SK-N-SH (cell line): Measurements from ENCODE around the gene XPR1.

Source experiments
- FOSL2 ChIP-seq: IDR thresholded peaks from 2 replicates; pipeline ENCODE4 v1.4.0; 2012; ENCODE audit warnings: low read depth, mild to moderate bottlenecking, moderate library complexity, borderline replicate concordance
- RFX5 ChIP-seq: IDR thresholded peaks from 2 replicates; pipeline ENCODE4 v1.6.1; 2012; ENCODE audit warnings: mild to moderate bottlenecking, improper control_type of control experiment, low read length
- TF ChIP-seq, protein P1 (sequence below): fragments of 200-600 bp; sonication (generic); IDR thresholded peaks from 2 replicates; pipeline ENCODE4 v1.6.1; 2017; ENCODE audit warnings: antibody characterized with exemption, mild to moderate bottlenecking, moderate library complexity
- TF ChIP-seq, protein P2 (sequence below): fragments of 150-350 bp; IDR thresholded peaks from 2 replicates; pipeline ENCODE4 v1.6.1; 2017; ENCODE audit warnings: antibody characterized with exemption, low read length, low read depth, borderline replicate concordance

DNA sequence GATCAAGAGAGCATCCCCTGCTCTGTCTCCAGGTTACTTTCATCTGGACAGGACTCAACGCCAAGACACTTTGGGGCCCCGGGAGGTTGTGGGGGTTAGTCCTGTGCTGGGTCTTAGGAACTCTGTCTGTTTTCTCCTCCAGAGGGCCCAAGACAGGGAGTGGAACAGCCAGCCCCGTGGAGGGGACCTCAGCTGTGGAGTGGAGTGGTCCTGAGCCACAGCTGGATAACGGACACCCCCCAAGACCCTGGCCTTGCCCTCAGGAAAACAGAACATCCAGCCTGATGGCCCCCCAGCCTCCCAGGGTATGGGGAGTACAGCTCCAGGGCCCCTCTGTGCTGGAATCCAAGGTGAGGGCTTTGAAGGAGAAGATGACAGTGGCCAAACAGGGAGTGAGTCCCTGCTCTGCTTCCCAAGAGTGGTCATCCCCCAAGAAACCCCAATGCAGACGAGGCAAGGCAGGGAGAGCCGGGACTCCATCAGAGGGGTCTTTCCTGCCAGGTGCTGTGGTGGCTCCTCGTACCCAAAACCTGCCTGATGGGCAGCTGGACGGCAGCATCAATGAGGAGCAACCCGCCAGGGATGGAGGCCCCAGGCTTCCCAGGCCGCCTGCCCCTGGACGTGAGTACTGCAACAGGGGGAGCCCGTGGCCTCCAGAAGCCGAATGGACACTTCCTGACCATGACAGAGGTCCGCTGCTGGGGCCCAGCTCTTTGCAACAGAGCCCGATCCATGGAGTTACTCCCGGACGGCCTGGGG lies 284.4 kb downstream of the XPR1 start:
- TF ChIP-seq, protein P1, sequence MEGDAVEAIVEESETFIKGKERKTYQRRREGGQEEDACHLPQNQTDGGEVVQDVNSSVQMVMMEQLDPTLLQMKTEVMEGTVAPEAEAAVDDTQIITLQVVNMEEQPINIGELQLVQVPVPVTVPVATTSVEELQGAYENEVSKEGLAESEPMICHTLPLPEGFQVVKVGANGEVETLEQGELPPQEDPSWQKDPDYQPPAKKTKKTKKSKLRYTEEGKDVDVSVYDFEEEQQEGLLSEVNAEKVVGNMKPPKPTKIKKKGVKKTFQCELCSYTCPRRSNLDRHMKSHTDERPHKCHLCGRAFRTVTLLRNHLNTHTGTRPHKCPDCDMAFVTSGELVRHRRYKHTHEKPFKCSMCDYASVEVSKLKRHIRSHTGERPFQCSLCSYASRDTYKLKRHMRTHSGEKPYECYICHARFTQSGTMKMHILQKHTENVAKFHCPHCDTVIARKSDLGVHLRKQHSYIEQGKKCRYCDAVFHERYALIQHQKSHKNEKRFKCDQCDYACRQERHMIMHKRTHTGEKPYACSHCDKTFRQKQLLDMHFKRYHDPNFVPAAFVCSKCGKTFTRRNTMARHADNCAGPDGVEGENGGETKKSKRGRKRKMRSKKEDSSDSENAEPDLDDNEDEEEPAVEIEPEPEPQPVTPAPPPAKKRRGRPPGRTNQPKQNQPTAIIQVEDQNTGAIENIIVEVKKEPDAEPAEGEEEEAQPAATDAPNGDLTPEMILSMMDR: no peak
- TF ChIP-seq FOSL2 (no peak), RFX5 (no peak)
- TF ChIP-seq, protein P2, sequence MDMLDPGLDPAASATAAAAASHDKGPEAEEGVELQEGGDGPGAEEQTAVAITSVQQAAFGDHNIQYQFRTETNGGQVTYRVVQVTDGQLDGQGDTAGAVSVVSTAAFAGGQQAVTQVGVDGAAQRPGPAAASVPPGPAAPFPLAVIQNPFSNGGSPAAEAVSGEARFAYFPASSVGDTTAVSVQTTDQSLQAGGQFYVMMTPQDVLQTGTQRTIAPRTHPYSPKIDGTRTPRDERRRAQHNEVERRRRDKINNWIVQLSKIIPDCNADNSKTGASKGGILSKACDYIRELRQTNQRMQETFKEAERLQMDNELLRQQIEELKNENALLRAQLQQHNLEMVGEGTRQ: no peak
